SHP77 treated with DMSO at 0.1 percent for 48 hours (cell line): Measurements from ENCODE around the gene UNC119.

ENCODE experiments used
- DNase-seq: peaks from one replicate; lab custom pipeline; 2025; lab: John Stamatoyannopoulos, UW

The UNC119 gene

GRCh38 chr17:28573040-28573380 is 20.6 kb upstream of the UNC119 start:
- no peak for DNase-seq

- DNase-seq, result no peak
Measured at GRCh38 chr17:28572259-28573039, 20.0 kb upstream of the UNC119 start.

- DNase-seq, result peak; percentile 82
Measured at GRCh38 chr17:28571361-28572122, 19.1 kb upstream of the UNC119 start, which contains the start of gene PIGS. PIGS (minus strand) TSS chr17:28571524; CDS start chr17:28571496, 28 bp downstream.

- DNase-seq, result no peak
Measured at GRCh38 chr17:28570716-28571360, 18.4 kb upstream of the UNC119 start.

GRCh38 chr17:28569446-28569845 is 17.0 kb upstream of the UNC119 start:
- no peak for DNase-seq

- DNase-seq, result no peak
Measured at GRCh38 chr17:28567604-28568003, 15.2 kb upstream of the UNC119 start.

GRCh38 chr17:28563475-28563874 is 11.1 kb upstream of the UNC119 start:
- DNase-seq, result no peak

- no peak for DNase-seq
Measured at GRCh38 chr17:28555022-28555421, 2.6 kb upstream of the UNC119 start.

GRCh38 chr17:28554565-28554964 is 2.1 kb upstream of the UNC119 start:
- DNase-seq, result no peak

- no peak for DNase-seq
Measured at GRCh38 chr17:28553000-28553505, 629 bp upstream of the UNC119 start.

- DNase-seq, result no peak
Measured at GRCh38 chr17:28551421-28552175, 826 bp downstream of the UNC119 start.

- DNase-seq, result no peak
Measured at GRCh38 chr17:28550858-28551257, 1.6 kb downstream of the UNC119 start.

GRCh38 chr17:28549236-28550132 is 2.9 kb downstream of the UNC119 start:
- DNase-seq, result no peak

GRCh38 chr17:28548417-28549130 is 3.9 kb downstream of the UNC119 start:
- DNase-seq, result no peak

- DNase-seq, result peak; percentile 47
Measured at GRCh38 chr17:28547623-28548416, 4.6 kb downstream of the UNC119 start.

GRCh38 chr17:28547096-28547622 is 5.3 kb downstream of the UNC119 start:
- DNase-seq, result no peak

- DNase-seq, result no peak
Measured at GRCh38 chr17:28545787-28546415, 6.5 kb downstream of the UNC119 start.

- no peak for DNase-seq
Measured at GRCh38 chr17:28545141-28545503, 7.3 kb downstream of the UNC119 start.
